ENCODE data around the gene ADAMTS2.

Gene ADAMTS2

DNA sequence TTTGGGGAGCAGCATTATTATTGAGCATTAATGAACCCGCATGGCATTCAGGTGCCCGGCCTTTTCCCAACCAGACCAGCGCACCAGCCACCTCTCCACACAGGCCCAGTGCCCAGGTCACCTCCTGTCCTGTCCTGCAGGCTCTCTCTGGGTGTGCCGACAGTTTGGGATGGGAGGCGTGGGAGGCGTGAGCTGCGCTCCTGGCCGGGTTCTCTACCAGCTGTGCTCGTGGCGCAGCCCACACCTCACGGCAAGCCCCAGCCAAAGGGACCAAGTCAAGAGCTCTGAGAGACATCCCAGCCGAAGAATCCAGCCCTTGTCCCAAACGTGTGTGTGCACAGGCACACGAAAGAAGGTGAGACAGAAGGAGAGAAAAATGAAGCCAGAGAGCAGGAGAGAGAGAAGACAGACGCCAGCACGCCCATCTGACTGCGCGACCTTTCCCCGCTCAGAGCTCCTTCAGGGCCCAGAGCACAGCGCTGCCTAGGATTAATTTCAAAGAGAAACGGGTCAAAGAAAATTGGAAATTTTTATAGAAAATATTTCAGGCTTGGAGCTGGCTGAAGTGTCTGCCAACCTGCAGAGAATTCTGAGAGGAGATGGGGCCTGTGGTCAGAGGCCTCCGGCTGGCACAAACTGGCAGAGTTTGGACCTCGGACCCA, 81.7 kb downstream of the ADAMTS2 start:
- no peak for DNase-seq

DNA sequence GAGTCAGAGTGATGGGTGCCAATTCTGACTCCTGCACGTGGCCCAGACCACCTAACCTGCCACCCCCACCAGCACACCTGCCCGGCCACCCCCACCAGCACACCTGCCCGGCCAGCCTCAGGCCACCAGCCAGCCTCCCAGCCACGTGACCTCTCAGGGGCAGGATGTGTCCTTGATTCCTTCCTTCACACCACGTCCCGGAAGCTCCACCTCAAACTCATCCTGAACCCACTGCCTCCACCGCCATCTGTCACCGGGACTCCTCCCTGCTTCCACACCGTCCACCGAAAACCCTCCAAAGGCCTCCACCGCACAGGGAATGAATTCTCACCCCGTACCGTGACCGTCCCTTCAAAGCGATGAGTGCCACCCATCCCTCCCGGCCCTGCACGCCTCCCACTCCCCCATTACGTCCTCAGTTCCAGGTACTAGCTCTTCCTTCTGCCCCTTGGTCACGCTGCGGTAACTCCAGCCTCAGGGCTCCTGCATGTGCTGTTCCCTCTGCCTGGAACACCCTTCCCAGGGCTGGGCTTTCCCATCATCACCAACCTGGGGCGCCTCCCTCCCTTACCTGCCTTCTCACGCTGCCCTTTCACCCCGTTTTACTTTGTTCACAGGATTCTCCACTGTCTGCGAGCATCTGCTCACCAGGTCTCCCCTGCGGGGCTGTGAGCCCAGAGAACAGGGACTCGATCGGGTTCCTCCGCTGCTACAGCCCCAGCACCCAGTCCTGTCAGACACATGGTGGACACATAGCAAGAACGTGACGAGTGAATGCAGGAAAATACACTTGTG, 82.9 kb downstream of the ADAMTS2 start:
- DNase-seq = no peak

DNA sequence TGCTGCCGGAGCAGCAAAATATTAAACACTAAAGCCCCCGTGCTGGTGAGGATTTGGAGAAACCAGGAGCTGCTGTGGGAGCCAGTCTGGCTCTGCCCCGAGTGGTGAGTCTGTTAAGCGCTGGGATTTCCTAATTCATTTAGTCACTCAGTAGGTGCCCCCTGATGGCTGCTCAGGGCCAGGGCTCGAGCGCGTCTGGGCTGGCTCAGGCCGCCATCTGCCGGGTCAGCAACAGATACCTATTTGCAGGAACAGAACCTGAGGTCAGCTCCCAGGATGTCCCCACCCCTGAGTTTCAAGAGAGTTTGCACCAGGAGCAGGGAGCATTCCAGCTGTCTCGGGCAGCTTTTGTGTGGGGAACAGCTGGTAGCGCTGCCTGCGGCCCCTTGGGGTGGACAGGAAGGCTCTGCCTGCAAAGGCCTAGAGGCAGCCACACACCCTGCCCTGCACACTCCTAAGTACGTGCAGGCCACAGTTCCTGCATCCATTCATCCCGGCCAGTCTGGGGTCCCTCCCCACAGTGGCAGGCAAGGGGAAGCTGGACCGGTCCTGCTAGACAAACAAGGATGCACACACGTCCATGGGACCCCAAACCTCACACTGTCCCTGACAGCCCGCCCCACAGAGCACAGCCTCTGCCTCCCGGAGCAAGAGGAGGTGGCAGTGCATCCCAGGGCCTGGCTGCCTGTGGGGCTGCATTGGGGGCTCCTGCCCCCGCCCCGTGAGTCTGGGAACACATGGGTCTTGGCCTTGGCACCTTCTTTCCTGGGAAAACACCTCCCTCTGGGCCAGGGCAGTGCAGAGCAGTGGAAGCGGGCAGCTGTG, 83.7 kb downstream of the ADAMTS2 start:
- DNase-seq = no peak

DNA sequence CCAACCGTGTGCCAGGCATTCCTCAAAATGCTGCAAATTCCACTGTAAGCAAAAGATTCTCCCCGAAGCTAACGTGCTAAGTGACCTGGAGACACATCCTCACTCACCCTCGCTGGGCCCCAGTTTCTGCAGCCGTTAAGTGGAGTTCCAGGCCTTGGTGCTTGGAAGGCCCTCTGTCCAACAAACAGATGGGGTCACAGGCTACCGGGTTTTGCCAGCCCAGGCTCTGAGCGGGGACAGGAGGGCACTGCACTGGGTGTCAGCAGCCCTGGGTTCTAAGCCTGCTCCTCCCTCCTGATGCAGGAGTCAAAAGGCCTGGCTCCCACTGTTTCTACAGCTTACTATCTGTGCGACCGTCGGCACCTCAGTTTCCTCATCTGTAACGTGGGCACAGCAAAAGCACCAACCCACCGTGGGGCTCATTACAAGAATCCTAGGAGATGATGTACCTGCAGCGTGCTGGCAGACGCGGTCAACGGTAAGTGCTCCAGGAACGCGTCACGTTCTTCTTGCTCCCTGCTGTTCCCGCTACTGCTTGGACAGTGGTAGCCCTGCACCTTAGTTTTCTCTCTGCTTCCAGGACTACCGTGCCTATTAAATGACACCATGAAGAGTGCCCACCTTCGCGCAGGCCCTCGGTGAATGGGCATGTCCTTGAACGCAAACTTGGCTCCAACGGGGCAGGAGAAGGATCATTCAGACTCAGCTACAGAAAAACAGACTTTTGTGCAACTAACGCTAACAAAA, 84.8 kb downstream of the ADAMTS2 start:
- no peak for DNase-seq

DNA sequence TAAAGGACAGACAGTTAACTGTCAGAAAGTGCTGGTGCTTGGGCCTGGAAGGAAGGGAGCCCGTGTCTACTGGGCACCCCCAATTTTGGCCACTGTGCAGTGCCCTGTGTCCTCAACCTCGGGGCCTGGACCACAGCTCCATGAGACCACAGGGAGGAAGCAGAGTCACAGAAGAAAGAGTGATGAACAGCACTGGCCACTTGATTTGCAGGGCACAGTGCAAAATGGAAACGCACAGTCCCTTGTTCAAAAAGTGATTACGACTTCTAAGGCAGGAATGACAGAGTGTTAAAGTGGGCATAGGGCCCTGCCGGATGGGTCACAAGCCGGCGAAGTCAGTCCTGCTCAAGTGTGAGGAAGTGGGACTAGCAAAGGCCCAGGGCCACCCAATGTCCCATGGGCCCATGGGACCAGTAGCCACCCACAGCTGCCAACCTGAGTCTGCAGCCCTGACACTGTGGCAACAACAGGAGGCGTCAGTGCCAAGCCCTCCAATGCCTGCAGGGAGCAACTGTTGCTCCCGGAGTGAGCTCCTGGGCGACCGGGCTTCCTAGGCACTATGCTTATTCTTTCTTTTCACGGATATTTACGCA, 85.4 kb downstream of the ADAMTS2 start:
- DNase-seq = no peak

DNA sequence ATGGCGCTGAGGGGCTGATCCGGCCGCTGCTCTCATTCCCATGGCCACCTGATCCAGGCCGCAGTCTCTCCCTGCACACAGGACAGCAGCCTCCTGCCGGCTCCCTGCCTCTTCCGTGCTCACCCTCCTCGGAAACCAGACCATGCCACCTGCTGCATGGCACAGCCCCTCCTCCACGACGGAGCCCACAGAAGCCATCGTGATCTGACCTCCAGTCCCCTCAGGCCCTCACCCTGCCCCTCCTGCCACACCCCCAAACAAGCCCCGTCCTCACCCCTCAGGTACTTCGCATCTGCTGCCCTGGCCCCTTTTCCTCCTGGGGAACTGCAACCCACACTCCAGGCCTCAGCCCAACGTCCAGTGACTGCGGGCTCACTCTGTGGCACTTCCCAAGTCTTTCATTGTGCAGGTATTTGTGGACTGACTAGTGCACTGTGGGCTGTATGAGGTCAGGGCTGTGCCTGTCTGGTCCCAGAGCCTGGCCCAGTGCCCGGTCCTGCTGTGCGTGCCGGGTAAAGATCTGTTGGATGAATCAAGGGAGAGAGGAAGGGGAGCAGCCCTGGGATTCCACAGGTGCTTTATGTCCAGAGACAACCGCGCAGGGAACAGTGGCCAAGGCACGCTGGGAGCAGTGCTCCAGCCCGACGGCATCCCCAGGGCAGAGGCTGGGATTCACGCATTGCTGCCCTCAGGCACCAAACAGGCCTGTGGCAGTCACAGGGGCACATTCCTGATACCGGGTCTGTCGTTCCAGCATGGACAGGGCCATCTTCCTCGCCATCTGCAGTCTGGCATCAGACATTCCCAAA, 86.1 kb downstream of the ADAMTS2 start:
- no peak for DNase-seq

DNA sequence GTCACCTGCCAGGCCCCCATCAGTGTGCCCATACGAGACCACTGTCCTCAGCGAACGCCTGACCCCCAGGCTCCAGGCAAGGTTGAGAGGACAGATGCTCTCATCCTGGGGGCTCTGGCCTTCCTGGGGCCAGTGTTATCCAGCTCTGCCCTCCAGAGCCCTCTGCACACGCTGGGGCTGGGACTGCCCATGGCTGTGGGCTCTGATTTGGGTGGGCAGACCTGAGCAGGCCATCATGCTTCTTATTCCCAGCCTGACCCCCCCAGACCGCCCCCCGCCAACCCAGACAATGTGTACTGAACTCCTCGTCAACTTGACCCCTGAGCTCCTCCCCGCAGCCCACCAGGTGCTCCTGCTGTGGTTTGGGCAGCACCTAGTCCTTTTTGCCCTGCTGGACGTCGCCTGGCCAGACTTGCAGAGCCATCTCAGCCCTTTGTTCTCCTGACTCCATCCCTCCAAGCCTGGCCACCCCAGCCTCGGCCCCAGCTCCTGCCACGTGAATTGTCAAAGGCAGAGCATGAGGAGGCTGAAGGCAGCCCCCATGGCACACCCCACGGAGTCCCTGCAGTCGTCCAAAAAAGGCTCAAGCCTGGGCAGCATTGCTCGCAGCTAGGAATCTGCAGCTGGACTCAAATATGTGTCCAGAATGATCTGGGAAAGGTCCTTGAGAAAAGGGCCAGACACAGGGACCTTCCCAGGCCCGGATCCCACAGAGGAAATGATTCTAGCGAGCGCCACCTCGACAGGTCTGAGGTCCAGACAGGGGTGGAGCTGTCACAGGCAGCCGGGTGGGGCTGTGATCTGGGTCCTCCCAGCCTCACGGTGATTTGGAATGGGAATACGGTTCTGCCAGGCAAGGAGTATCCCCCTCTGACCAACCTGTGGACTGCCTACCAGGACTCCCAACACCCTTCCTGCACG, 87.0 kb downstream of the ADAMTS2 start:
- DNase-seq = no peak

DNA sequence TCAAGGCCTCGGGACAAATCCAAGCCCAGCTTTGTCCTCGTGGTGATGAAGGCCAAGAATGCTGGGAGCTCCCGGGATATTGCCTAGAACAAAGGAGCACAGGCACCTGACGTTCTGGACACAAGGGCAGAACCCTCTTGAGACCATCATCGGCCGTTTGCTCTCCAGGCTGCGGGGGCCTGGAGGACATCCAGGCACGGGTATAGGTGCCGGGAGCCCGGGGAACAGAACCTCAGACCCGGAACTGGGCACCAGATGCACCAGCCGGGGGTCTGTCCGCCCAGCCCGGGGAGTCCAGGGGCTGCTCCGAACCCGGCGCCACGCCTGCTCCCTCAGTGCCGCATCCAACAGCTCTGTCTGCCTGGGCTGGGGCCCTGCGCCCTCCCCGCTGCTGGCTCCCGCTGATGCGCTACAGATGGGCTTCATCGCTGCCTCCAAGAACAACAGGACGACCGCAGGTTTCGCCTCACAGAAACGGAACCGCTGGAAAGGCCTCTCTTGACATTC, 88.0 kb downstream of the ADAMTS2 start:
- no peak for DNase-seq

DNA sequence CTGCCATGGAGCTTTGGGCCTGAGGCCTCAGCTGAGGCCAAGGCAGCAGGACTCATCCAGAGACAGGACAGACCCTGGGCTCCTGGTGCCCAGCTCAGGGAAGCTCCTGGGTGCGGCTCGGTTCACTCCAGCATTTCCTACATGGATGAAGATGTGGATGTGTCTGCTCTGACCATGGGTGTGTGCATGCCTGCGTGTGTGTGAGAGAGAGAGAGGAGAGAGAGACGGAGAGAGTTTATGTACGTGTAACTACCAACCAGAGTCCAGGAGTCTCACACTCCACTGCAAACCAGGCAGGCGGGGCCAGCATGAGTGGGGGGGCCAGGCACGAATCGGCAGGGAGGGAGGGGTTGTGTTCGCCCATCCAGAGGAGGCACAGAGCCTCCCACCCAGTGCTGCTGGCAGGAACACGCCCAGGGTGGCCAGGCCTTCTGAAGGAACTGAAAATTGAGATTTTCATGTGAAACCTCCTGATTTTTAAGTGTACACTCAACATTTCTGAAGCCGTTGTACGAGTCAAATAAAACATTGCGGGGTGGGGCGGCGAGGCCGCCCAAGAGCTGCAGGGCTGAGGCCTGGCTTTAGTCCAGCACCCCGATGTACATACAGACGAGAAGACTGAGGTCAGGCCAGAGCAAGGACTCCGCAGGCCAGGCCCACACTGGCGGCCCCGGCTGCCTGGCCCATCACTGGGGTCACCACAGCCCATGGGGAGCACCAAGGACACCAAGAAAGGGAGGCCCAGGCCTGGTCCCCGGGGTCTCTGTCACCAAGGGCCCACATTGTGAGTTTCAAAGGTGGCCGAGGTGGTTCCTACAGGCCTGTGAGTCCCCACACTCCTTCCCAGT, 88.7 kb downstream of the ADAMTS2 start:
- no peak for DNase-seq

DNA sequence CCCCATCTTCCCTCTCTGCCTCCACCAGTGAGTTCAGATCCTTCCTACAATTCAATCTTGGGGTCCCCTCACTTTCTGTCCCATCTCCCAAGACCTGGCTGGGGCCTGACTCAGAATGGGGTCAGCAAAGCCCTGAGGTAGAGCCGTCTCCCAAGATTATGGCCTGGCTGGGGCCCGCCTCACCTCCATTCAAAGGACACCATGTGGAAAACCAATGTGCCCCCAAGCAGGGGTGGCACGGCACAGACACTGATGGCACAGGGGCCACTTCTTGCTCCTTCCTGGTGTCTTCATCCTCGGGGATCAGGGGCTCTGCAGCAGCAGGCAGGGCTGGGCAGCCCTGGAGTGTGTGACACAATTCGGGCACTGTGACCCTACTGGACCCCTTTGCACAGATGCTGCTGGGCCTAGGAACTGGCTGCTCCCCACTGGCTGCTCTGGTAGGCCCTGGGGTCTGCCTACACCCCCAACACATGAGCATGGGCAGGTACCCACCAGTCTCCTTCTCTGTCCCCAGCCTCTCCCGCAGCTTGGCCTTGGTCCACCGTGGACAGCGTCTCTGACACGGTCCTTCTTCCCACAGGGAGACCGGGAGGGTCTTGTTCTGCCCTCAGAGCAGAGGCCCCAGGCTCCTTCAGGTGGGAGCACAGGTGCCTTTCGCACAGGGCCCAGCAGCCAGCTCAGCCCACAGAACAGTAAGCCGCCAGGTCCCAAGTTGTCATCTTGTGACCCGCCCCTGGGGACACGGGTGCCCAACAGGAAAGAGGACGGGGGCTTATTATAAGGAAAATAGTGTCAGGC, 89.5 kb downstream of the ADAMTS2 start:
- no peak for DNase-seq

DNA sequence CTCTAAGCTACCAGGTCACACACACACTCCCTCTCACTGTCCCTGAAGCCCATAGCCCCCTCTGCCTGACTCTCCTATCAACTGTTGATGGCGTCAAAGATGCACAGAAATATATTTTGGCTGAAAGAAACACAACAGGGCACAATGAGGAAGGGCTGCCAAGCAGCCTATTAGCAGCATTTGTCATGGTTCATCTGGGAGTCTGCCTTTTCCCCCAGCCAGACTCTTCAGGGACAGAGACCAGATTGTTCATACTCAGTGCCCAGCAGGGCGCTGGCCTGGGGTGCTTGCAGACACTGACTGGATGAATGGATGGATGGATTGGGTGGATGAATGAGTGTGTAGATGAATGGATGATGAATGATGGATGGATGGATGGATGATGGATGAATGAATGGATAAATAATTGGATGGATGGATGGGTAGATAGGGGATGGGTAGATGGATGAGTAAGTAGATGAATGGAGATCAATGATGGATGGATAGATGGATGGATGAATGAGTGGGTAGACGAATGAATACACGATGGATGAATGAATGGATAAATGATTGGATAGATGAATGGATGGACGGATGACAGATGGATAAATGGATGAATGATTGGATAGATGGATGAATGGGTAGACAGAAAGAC, 90.5 kb downstream of the ADAMTS2 start:
- DNase-seq = no peak

DNA sequence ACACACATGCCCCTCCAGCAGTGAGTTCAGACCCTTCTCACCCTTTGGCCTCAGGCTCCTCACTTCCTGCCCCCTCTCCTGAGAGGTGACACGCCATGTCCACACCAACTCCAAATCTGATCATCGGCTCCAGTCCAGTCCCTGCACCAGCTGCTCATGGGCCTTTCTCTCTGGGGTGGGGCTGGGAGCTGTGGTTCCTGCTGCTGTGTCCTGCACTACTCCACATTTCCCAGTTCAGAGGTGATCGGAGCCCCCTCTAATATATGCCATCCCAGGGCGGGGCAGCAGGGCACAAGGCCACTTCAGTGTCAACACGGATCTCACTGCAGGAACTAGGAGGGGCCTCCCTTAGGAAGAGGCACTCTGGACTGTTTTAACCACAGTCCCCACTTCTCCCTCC, 91.5 kb downstream of the ADAMTS2 start:
- no peak for DNase-seq

DNA sequence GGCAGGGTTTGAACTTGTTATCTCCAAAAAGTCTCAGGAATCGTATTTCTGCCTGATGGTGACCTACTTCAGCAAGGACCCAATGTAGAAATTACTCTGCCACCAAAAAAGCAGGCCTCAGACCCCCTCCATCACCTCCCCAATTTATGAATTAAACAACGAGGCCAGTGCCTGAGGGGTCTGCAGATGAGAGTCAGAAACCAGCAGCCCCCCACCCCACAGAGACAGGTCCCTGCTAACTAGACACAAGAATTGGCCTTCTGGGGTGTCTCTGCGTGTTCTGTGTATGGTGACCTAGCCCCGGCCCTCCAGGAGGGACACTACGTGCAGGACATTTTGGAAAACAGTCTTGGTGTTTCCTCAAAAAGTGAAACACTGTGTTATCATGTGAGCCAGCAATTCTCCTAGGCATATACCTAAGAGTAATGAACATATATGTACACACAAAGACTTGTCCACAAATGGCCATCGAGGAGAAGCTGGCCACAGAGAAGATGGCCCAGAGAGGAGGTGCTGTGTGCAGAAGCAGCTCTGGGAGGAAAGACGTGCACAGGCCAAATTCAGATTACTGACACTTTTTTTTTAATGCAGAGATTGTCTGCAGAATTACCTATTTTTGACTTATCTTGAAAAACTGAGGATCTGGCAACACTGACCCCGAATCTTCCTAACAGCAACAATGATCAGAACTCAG, 93.8 kb downstream of the ADAMTS2 start:
- no peak for DNase-seq

DNA sequence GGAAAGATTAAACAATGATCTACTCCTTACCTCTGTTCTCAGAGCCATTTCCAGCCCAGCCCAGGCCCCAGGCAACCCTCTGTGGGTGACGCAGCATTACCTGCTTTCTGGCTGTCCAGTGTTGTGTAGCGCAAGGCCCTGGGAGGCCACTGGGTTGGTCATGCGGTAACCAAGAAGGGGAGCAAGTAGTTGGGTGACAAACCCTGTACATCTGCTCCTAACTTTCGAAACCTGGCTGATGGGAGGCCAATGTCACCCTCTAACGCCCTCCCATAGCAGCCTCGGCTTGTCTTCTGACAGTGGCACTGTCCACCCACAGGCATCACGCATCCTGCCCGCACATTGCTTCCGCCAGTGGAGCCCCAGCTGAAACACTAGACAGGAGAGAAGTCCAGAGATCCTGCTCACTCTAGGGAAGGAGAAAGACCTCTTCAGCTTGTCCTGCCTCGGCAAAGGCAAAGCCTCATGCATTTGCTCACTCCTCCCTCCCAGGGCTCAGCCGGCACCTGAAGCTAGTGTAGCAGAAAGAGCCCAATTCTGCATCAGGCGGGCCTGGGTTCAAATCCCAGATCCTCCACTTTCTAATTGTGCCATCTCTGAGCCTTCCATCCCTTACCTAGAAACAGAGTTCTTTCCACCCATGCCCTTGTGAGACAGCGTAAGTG, 94.6 kb downstream of the ADAMTS2 start:
- DNase-seq = no peak

DNA sequence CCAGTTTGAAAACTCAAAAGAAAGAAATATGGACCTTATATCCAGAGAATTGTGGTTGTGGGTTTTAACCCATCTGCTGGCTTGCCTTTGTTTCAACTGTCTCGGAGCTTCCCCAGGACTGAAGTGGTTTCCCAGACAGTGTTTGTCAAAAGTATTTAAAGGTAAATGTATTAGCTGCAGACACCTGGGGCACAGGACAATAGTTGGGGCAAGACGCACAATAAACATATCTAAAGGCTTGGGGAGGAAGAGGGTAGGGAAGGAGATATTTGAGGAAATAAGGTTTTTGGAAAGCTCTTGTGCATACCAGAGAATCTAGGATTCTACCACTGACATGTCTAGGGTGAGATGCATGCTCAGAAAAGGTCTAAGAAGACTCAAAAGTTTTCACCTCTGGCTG, 99.0 kb downstream of the ADAMTS2 start:
- no peak for DNase-seq

DNA sequence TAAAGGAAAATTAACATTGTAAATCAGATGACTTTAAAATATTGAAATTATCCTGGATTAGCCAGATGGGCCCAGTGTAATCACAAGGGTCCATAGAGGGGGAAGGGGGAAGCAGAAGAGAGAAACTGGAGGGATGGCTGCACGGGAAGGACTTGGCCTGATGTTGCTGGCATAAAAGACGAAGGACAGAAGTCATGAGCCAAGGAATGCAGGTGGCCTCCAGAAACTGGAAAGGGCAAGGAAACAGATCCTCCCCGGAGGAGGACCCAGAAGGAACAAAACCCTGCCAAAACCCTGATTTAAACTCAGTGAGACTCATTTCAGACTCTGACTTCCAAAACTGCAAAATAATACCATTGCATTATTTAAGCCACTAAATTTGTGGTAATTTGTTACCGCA, 100.2 kb downstream of the ADAMTS2 start:
- DNase-seq = no peak

DNA sequence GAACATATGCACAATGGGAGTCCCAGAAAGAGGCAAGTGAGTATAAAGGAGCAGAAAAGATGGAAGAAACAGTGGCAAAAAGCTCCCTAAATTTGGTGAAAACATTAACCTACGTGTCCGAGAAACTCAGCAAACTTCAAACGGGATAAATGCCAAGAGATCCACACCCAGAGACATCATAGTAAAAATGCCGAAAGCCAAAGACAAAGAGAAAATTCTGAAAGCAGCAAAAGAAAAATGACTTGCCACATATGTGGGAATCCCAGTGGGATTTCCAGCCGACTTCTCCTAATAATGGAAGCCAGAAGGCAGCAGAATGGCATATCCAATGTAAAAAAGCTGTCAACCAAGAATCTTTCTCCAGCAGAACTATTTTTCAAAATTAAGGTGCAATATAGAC, 101.2 kb downstream of the ADAMTS2 start:
- no peak for DNase-seq
